Stimulated activated CD4-positive, alpha-beta T cell treated with anti-CD3 and anti-CD28 coated beads, Interleukin-4, amount 100 ng/mL, for 4 hours (primary cell): ENCODE data around the gene RNF144A.
A peak's percentile ranks its signal among the peaks of the same experiment; 100 is the strongest.

Source experiments
- DNase-seq, 2 experiments: peaks; one replicate each; pipeline ENCODE4 v3.0.0-alpha.2; 2020

The RNF144A gene

GRCh38 chr2:7027411-7027810 is 110.2 kb downstream of the RNF144A start:
- no peak for DNase-seq

GRCh38 chr2:7027956-7028655 is 110.9 kb downstream of the RNF144A start:
- no peak for DNase-seq

- DNase-seq, result no peak
These were observed 111.6 kb downstream of the RNF144A start for GRCh38 chr2:7028846-7029245.

GRCh38 chr2:7029291-7030059 is 112.3 kb downstream of the RNF144A start:
- no peak for DNase-seq

GRCh38 chr2:7030810-7031209 is 113.6 kb downstream of the RNF144A start:
- no peak for DNase-seq

GRCh38 chr2:7031547-7032245 is 114.5 kb downstream of the RNF144A start:
- DNase-seq, result peak in 1 of 2 experiments; percentile 55

GRCh38 chr2:7032371-7032770 is 115.2 kb downstream of the RNF144A start:
- no peak for DNase-seq

GRCh38 chr2:7033136-7033960 is 116.1 kb downstream of the RNF144A start:
- DNase-seq, result no peak

- DNase-seq, result no peak
These were observed 117.1 kb downstream of the RNF144A start for GRCh38 chr2:7034303-7034702.

GRCh38 chr2:7035884-7036283 is 118.7 kb downstream of the RNF144A start:
- no peak for DNase-seq

GRCh38 chr2:7037340-7038333 is 120.4 kb downstream of the RNF144A start:
- peak; percentile 38 to 44 for DNase-seq

GRCh38 chr2:7040547-7040946 is 123.3 kb downstream of the RNF144A start:
- DNase-seq, result no peak

GRCh38 chr2:7041421-7041820 is 124.2 kb downstream of the RNF144A start:
- DNase-seq, result no peak

GRCh38 chr2:7043690-7044089 is 126.5 kb downstream of the RNF144A start:
- no peak for DNase-seq

- DNase-seq, result peak; percentile 51 to 57
These were observed 127.3 kb downstream of the RNF144A start for GRCh38 chr2:7044253-7045250.

GRCh38 chr2:7045601-7046590 is 128.7 kb downstream of the RNF144A start:
- no peak for DNase-seq

- DNase-seq, result no peak
These were observed 130.4 kb downstream of the RNF144A start for GRCh38 chr2:7047661-7048060.

- DNase-seq, result no peak
These were observed 131.6 kb downstream of the RNF144A start for GRCh38 chr2:7048762-7049294.

- no peak for DNase-seq
These were observed 135.2 kb downstream of the RNF144A start for GRCh38 chr2:7052404-7052803.
